T-helper 1 cell (primary cell): Measurements from ENCODE around the gene EFHD1.
"Not testable (repeated sequence)": the region's sequence is repeated elsewhere in the genome, so short reads cannot be mapped to it uniquely, and the experiment has no call there.

Source experiments
- DNase-seq, 5 donors: peaks; one replicate each; pipeline ENCODE4 v3.0.0-alpha.2; 2012 to 2020

EFHD1 gene

DNA sequence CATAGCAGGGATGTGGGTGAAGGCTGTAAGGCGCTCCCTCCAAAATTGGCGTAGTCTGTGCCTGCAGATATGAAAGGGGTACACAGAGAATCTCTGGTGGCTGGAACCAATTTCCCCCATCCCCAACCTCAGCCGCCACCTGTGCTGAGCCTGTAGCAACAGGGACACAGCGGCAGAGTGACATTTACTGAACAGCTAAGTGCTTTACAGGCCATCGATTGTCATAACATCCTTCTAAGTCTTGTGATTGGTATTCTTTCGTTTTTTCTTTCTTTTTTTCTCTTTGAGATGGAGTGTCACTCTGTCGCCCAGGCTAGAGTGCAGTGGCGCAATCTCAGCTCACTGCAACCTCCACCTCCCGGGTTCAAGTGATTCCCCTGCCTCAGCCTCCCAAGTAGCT, 12.2 kb upstream of the EFHD1 start:
- DNase-seq, result no peak

GRCh38 chr2:232622563-232622962, 10.8 kb upstream of the EFHD1 start:
- DNase-seq, result no peak

DNA sequence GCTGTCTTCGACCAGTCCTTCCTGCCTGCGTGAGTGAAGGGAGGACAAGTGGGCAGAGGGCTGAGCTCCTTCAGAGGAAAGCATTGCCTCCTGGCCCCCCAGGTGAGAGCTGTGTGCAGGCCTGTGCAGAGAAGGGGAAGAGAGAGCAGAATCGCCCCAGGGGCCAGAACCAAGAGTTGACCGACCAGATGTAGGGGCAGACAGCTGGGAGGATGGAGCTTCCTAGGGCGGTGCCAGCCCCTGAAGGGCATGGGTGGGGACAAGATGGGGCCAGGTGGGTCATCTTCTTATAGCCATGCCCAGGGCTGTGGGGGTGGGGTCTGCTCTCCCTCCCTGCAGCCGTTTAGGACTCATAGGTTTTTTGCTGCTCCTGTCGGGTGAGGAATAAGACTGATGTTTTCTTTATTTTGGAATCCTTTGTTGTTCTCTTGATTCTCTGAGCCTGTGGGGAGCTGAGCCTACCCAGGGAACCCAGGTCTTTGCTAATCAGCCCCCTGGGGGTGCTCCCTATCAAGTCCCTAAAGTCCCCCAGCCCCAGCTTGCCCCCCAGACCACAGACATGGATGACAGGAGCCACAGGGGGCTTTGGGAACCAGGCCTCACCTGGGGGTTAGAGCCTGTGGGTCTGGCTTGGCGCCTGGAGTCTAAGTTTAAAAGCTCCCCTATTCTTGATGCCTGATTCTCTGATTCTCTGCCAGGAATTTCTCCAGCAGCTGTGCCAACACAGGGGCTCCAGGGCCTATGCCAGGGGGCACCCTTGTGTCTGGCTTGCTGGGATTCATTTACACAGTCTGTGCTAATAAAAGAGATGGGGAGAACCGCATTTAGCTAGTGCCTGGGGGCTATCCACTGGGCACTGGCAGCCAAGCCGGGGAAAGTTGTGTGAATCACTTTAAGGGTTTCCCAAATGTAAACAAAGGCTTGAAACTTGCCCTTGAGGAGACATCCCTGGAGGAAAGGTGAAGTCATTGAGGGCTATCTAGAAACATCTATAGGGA, 9.3 kb upstream of the EFHD1 start:
- no peak for DNase-seq

- DNase-seq, result no peak
Measured at GRCh38 chr2:232626584-232626983, 6.8 kb upstream of the EFHD1 start.

DNA sequence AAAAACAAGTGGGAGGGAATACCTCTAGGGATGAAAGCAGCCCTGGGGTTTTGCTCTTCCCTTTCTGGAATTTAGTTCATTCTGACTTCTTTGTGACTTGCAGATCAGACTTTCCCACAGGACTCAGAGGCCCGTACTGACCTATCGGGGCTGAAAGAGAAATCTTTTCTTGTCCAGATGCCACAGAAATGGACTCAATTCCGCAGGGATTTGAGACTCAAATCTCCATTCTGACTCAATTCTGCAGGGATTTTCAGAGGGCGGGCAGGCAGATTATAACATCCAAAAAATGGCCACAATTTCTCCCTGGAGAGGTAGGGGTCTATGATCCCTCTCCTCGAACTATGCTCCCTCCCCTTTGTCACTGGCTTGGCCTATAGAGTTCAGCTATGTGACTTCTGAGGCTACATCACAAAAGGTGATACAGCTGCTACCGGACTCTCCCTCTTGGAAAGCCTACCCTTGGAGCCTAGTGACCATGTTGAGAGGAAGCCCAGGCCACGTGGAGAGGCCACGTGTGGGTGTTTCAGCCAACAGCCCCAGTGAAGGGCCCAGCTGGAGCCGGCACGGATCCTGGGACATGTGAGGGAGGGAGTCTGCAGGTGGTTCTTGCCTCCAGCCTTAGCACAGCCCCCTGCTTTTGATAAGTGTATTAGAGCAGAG, 4.8 kb upstream of the EFHD1 start:
- no peak for DNase-seq

DNA sequence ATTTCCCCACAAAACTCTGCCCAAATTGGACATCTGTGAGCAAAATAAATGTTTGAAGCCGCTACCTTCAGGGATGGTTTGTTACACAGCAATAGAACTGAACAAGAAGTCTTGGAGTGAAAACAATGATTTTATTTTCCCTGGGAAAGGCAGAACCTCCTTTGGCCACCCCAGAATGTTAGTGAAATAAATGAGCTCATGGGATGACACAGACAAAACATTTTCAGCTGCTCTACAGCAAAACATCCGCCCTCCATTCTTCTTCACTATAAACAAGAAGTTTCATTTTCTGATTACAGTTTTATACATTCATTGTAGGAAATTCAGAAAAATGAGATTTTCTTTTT, 4.3 kb upstream of the EFHD1 start:
- no peak for DNase-seq

- DNase-seq, result no peak
Measured at GRCh38 chr2:232632229-232632903, 1.0 kb upstream of the EFHD1 start.

DNA sequence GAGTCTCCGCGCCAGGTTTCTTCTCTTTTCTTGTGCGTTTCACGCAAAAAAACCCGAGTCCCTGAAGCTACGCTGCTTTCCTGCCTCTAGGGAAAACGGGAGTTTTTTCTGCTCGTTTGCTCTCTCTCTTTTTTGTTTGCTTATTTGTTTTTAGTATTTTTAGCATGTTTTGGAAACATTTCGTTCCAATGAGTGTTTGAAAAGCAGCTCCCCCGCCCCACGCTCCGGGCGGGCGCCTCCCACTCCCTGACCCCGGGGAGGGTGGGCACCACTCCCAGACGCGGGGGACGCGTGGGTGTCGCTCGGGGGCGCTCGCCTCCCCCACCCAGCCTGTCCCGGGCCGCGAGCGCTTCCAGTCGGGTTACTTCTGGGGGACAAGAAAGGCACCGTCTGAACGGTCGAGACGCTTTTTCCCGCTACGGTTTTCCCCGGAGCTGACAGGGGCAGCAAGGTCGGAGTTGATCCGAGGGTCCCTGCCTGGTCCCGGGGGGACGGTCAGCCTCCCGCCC, 446 bp upstream of the EFHD1 start:
- no peak for DNase-seq

DNA sequence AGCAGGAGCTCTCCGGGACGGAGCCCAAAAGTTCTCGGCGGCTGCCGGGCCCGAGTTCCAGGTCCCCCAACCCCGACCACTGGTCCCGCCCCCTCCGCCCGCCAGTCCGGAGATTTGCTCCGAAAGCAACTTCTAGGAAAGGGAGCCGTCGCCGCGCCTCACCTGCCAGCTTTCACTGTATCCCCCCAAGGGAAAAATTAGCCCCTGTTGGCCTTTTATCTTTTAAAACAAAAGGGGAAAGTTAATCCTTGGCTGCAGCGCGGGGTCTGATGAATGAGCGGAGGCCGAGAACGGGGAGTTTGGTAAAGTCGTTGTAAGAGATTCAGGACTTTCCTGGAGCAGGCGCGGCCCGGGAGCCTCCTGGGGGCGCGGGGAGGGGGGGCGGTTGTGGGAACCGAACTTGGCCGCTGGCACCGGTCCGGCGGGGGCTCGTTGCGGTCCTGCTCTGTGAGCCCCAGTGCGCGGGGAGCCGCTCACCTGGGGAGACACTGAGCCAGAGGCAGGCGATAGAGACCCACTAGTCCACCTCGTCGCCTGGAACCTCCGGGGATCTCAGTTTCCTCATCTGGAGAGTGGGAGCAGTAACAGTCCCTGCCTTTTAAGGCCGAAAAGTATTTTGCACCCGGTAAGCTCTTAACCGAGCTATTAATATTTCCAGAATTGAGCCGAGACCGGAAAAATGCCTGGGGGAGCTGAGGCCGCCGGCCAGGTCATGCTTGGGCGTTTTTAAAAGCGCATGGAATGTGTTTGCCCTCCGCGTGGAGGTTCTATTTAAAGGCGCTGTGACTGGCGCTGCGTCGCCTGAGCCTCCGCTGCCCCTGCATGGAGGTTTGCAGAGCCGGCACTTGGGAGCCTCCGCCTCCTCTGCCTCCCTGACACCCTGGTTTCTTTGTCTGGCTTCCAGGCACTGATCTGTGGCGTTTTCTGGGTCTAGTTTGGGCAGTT, 1.1 kb downstream of the EFHD1 start:
- DNase-seq, result no peak

GRCh38 chr2:232635376-232635775, 2.0 kb downstream of the EFHD1 start:
- DNase-seq, result not testable (repeated sequence)

- no peak for DNase-seq
Measured at GRCh38 chr2:232635820-232636219, 2.4 kb downstream of the EFHD1 start.

DNA sequence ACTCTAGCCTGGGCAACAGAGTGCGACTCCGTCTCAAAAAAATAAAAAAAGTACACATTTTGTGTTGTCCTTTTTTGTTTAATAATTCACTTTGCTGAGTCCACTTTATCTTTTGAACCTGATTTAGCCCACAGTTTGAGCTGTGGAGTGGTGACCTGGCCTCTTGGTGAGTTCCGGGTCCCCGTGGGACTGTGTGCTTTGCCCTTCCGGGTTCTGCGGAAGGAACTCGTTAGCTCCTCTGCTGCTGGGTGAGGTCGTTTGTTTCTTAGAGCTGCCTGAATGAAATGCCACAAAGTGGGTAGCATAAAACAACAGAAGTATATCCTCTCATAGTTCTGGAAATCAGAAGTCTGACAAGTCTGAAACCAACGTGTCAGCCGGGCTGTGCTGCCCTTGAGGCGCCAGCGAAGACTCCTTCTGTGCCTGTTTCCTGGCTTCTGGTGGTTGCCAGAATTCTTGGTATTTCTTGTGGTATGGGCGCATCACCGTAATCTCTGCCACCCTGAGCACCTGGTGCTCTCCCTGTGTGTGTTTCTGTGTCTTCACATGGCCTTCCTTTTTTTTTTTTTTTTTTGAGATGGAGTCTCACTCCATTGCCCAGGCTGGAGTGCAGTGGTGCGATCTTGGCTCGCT, 3.5 kb downstream of the EFHD1 start:
- peak in 1 of 5 donors; percentile 32 for DNase-seq

- no peak for DNase-seq
Measured at GRCh38 chr2:232637866-232638583, 4.6 kb downstream of the EFHD1 start.

GRCh38 chr2:232641153-232641848, 7.9 kb downstream of the EFHD1 start:
- DNase-seq, result no peak

DNA sequence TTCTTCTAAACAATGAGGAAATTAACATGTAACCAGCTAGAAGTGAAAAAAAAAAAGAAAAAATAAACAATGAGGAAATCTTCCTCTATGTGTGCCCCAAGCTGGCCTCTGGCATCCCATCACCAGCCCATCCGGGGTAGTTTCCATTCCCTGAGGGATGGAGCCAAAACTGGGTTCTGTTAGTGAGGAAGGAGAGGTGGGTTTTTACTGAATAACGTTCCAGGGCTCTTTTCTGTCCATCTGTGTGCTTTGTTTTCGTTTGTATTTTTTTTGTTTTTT, 9.7 kb downstream of the EFHD1 start:
- no peak for DNase-seq

DNA sequence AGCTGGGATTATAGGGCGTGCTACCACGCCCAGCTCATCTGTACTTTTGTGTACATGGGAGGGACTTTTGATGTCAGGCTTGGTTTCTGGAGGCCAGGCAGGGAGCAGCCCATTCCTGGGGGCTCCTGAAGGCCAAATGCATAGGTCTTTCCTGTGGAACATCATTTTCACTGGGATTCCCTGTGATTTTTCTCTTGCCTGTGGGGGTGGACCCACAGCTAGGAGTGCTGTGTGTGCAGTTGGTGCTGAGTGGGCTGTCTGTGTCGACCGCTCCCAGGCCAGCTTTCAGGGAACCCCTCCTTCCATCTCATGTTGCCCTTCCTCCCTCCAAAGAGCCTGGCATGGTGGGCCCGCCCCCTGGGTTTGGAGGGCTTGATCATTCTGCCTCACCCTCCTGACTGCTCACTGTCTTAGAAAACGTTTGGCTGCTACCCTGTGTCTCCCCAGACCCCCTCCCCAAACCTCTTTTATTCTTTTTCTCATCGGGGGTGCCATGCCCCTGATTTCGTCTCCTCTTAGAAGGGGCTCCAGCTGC, 10.5 kb downstream of the EFHD1 start:
- DNase-seq, result no peak

- DNase-seq, result no peak
Measured at GRCh38 chr2:232645061-232645460, 11.7 kb downstream of the EFHD1 start.

- DNase-seq, result no peak
Measured at GRCh38 chr2:232646726-232647125, 13.3 kb downstream of the EFHD1 start.

- DNase-seq, result no peak
Measured at GRCh38 chr2:232647261-232647660, 13.9 kb downstream of the EFHD1 start.

DNA sequence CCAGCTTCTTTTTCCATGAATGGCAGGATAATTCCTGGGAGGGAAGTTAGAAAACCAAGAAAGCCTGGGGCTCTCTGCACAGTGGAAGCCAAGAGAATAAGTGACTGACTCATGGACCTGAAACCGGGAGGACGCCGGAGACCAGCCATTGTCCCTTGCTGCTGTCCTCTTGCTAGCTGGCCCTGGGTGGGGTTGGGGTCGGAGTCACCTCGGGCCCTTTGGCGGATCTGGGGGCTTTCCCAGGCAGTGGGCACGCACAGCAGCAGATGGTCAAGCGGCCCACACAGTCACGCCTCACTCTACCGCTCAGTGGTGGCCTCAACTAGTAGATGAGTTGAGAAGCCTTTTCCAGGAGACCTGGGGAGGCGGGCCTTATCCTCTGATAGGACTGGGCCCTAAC, 15.6 kb downstream of the EFHD1 start:
- no peak for DNase-seq
